ENCODE data around the gene SLC25A41.
"Not testable (repeated sequence)": the region's sequence is repeated elsewhere in the genome, so short reads cannot be mapped to it uniquely, and the experiment has no call there.

SLC25A41 gene

DNA sequence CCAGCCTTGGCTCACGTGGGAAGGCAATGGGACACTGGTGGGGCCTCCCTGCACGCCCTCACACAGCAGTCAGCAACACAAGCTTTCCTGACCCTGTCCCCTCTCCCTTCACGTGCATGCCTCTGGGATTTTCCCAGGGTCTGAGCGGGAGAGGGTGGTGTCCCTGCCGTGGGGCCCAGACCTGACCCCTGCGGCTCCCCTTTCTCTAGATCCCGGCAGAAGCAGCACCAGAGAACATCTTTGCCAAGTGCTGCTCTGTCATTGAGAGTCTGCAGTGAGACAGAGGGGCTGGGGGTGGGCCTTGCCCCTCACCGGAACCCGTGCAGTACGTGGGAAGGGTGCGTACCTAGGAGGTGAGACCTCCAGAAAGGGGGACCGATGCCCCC lies 21.5 kb downstream of the SLC25A41 start:
- no peak for DNase-seq (ENCODE audit: low read depth in 2 of 2)

DNA sequence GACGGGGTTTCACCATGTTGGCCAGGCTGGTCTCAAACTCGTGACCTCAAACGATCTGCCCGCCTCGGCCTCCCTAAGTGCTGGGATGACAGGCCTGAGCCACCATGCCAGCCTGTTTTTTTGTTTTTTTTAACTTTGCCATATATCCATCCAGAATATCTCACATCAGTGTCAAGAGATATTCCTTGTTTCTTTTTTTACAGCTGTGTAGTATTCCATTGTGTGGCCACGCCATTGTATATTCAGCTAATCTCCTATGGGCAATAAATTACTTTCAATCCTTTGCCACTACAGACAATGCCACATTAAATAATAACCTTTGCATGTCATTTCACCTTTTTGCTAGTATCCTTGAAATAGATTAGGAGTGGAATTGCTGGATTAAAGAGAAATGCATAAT lies 24.2 kb downstream of the SLC25A41 start:
- DNase-seq (ENCODE audit: low read depth in 2 of 2): no peak

DNA sequence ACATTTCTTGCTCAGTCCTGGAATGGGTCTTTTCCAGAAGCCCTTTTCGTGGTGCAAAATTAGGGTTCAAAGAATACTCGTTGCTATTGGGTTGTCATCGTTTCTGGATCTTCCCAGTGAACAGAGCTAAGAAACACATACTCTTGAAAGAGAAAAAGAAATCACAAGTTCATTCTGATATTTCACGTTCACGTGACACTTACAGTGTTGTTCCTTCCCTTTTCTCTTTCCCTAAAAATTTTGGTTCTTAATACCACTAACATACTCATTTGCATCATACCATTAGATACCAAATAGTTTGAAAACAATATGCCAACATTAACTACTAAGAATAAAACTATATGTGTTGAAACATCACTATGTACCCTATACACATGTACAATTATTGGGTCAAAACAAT lies 27.2 kb downstream of the SLC25A41 start:
- DNase-seq (ENCODE audit: low read depth in 2 of 2): no peak

- no peak for DNase-seq (ENCODE audit: low read depth in 2 of 2)
Observed at GRCh38 chr19:6402837-6403608, 30.5 kb downstream of the SLC25A41 start.

GRCh38 chr19:6402058-6402457 lies 31.5 kb downstream of the SLC25A41 start:
- DNase-seq (ENCODE audit: low read depth in 2 of 2): no peak

- not testable (repeated sequence) for DNase-seq (ENCODE audit: low read depth in 2 of 2)
Observed at GRCh38 chr19:6400062-6400944, 33.3 kb downstream of the SLC25A41 start.

- DNase-seq (ENCODE audit: low read depth in 2 of 2): no peak
Observed at GRCh38 chr19:6396305-6396704, 37.3 kb downstream of the SLC25A41 start.

DNA sequence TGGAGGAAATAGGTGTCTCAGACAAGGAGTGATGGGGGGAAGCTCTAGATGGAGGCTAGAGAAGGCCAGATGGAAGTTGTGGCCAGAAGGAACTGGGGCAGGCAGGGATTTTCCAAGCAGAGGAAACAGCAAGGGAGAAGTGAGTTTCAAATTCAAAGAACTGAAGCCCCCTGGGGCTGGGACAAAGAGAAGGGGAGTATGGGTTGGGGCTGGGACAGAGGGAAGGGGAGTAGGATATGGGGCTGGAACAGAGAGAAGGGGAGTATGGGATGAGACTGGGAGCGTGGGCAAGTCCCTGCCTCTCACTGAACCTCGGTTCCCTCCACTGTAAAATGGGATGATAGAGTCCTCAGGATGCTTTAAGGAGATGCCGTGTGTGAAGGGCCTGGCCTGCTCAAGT lies 38.7 kb downstream of the SLC25A41 start:
- DNase-seq (ENCODE audit: low read depth in 2 of 2): no peak

- DNase-seq (ENCODE audit: low read depth in 2 of 2): peak in 1 of 2 experiments; percentile 72
Observed at GRCh38 chr19:6393983-6394412, 39.6 kb downstream of the SLC25A41 start.

DNA sequence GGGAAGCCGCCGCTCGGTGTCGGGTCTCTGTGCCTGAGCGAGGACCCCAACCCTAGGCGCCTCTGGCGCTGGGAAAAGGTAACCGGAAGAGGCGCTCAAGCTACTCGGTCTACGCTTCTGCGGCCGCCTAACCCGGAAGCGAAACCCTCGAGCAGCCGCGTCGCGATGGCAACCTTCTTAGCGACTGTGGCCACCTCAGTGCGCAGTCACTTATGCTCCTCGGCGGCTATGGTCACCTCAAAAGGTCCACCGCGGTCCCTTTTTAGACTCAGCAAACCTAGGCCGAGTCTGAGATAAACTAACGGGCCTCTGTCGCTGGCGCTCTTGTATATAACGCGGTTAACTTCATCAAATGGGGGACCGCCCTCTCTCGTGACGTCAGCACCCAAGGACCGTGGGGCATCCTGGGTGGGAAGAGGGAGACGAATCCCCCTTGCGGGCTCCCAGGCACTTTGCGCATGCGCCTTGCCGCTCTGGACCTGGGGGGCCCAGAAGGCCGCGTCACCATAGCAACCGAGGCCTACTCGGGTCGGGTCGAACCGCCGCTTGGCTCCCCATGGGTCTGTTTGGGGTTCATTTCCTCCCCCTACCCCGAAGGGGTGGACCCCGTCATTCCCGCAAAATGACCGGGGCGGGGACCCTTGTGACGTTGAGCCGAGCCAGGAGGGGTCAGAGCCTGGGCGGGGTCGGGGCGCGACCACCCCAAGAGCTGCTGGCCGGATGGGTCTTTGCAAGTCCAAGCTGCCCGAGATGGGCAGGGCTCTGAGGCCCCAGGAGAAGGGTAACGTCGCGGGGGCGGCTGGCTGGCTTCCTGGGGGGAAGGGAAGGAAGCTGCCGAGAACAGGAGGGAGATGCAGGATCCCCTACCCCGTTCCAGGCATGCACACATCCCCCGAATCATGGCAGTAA lies 40.2 kb downstream of the SLC25A41 start, which contains the start of gene GTF2F1:
Gene GTF2F1, minus strand, starts transcription at position 91 of the 909 bp plus-strand sequence. CDS start 169 bp downstream, outside the sequence.
- peak; percentile 86 to 92 for DNase-seq (ENCODE audit: low read depth in 2 of 2)

DNA sequence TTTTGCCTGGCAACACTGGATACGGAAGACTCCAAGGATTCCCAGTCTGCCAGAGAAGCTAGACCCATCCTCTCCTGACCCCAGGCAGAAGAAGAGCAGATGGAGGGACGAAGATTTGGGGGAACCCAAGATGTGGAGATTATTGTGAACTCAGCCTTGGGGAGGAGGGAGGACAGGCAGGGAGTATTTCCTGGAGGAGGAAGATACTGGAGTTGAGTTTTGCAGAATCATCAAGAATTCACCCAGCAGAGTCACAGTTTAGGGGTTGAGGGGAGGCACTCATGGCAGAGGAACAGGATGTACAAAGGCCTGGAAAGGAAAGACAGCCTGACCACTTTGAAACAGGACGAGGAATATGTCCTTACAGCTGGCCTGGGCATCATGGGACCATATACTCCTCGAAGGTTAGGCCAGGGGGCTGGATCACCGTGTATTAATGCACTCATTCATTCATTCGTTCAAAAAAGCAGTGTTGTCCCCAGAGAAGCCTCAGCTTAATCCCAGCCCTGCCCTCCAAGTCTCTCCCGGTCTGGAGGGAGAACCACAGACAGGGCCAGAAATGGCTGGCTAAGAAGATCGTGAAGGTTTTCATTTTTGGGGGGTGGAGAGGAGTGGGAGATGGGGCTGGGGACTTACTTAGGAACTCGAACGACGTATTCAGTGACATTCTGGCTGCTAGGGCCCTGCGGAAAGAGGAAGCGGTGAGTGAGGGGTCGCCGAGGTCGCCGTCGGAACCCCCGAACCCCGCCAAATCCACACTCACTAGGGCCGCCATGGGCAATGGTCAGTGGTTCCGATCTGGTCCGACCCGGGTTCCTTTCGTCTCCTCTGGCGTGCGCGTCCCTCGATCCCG lies 41.1 kb downstream of the SLC25A41 start:
- no peak for DNase-seq (ENCODE audit: low read depth in 2 of 2)

- DNase-seq (ENCODE audit: low read depth in 2 of 2): no peak
Observed at GRCh38 chr19:6387372-6387771, 46.2 kb downstream of the SLC25A41 start.

DNA sequence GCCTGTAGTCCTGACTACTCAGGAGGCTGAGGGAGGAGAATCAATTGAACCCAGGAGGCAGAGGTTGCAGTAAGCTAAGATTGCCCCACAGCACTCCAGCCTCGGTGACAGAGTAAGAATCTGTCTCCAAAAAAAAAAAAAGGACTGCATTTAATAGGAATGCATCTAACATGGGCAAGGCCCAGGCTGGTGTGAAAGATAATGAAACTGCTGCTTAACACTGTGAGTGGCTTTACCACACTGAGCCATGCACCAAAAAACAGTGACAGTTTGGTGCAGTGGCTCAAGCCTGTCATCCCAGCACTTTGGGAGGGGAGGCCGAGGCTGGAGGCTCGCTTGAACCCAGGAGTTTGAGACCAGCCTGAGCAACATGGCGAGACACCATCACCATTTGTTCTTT lies 49.2 kb downstream of the SLC25A41 start:
- no peak for DNase-seq (ENCODE audit: low read depth in 2 of 2)

DNA sequence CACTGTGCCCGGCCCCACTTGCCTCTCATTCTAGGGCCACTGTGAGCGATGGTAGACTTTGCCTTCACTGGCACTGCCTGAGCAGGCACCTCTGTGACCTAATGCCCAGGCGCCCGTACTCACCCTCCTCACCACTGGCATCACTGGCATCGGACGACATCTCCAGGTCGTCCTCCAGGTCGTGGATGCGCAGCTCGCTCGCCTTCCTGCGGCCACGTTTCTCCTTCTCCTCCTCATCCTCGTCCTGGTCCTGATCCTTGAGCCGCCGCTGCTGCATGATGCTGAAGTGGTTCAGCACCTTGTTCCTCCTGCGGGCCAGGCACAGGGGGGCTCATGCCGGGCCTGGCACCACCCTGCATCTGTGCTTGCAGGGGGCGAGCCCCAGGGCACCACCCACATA lies 50.4 kb downstream of the SLC25A41 start:
- no peak for DNase-seq (ENCODE audit: low read depth in 2 of 2)

DNA sequence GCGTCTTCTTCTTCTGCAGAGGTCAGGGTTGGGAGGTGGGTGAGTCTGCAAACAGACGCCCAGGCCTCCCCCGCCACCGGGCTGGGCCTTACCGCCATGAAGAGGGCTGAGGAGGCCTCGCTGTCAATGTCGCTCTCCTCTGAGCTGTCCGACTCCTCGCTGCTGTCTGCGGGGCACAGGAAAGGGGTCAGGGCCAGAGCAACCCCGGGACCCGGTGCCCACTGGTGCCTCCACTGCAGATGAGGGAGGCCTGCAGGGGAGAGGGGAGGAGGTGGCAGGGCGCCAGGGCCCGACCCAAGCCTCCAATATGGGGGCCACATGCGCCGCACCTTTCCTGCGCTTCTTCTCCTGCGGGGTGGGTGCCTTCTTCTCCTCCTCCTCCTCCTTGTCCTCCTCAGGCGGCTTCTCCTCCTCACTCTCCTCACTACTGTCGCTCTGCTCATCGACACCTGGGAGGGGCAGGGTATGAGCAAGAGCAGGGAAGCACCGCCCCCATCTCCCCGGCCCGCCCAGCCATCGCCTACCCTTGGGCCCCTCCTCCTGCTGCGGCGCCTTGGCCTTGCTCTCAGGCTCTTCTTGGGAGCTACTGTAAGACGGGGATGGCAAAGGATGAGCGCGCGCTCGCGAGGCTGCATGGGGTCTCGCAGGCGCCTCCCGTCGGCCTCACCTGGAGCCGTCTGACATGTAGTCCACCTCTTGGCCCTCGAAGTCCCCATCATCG lies 52.4 kb downstream of the SLC25A41 start:
- no peak for DNase-seq (ENCODE audit: low read depth in 2 of 2)

DNA sequence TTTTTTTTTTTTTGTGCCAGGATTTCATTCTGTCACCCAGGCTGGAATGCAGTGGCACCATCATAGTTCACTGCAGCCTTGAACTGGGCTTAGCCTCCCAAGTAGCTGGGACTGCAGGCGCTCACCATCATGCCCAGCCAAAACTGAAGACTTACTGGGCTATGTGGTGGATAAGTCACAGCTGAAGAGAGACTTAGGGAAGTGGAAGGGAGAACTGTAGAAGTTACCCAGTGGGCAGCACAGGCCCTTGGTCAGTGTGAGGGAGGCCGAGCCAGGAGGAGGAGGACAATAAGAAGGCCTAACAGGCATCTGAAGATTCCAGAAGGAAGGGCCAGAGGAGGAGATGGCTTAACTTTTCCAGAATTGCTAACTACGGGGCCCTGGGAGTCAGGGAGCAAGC lies 53.8 kb downstream of the SLC25A41 start:
- no peak for DNase-seq (ENCODE audit: low read depth in 2 of 2)

DNA sequence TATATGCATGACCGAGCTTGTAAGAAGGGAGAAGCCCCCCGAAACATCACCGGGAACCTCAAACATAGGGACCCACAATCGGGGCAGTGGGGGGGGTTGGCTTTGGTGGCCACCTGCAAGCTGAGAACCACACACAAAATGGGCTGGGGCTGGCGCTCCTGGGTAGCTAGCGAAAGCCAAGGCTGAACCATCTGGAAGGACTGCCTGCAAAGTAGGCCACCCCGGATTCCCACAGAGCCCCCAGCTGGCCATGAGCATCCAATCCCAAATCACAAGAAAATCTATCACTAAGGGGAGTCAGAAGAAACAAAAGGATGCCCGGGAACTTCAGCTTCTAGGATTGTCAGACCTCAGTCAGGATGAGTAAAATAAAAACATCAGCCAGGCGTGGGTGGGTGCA lies 55.1 kb downstream of the SLC25A41 start:
- no peak for DNase-seq (ENCODE audit: low read depth in 2 of 2)

DNA sequence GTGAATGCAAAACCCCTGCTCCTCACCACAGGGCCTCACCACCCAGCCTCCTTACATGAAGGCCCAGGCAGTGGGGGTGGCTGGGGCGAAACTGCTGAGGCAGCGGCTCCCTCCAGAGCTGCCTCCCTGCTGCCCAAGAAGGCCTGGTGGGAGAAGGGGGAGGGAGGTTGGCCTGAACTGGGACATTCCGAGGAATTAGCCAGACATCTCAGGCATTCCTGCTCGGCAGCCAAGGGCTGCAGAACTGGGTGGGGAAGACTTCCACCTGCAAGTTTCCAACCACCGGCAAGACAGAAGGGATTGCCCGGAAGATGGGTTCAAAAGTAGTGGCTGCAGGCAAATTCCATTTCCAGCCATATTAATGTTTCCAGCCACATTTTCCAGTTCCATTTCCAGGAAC lies 55.5 kb downstream of the SLC25A41 start:
- DNase-seq (ENCODE audit: low read depth in 2 of 2): no peak

- no peak for DNase-seq (ENCODE audit: low read depth in 2 of 2)
Observed at GRCh38 chr19:6376512-6377190, 56.9 kb downstream of the SLC25A41 start.
